ENCODE results near the gene HSPA4.

- TF ChIP-seq, protein P1, sequence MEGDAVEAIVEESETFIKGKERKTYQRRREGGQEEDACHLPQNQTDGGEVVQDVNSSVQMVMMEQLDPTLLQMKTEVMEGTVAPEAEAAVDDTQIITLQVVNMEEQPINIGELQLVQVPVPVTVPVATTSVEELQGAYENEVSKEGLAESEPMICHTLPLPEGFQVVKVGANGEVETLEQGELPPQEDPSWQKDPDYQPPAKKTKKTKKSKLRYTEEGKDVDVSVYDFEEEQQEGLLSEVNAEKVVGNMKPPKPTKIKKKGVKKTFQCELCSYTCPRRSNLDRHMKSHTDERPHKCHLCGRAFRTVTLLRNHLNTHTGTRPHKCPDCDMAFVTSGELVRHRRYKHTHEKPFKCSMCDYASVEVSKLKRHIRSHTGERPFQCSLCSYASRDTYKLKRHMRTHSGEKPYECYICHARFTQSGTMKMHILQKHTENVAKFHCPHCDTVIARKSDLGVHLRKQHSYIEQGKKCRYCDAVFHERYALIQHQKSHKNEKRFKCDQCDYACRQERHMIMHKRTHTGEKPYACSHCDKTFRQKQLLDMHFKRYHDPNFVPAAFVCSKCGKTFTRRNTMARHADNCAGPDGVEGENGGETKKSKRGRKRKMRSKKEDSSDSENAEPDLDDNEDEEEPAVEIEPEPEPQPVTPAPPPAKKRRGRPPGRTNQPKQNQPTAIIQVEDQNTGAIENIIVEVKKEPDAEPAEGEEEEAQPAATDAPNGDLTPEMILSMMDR (IDR thresholded peaks at IDR 0.05) = no peak
- TF ChIP-seq POLR2A (IDR thresholded peaks at IDR 0.05) = no peak
Observed at GRCh38 chr5:133032852-133033742, 18.7 kb upstream of the HSPA4 start.
